K562 (cell line): Measurements from ENCODE around the gene JUND. TPM values are rescaled to one million over a fixed set of nuclear protein-coding genes. Genes with fewer than 3 reads are reported as not detected.

Experiments used
- CHD2 ChIP-seq: IDR thresholded peaks from 2 replicates; pipeline ENCODE4 v1.6.1; 2011; ENCODE audit warnings: low read depth, low read length
- ETV1 ChIP-seq: fragments of 450-650 bp; conservative IDR thresholded peaks from 2 replicates; pipeline ENCODE4 v1.6.1; 2016; ENCODE audit warnings: missing genetic modification characterization, control low read depth, low read depth, missing compliant biosample characterization
- FOS ChIP-seq: IDR thresholded peaks from 3 replicates; pipeline ENCODE4 v1.6.1; 2011; ENCODE audit not compliant: insufficient read length; ENCODE audit errors: extremely low read depth
- HDAC6 ChIP-seq: IDR thresholded peaks from 2 replicates; pipeline ENCODE4 v1.6.1; 2012; ENCODE audit warnings: low read depth, mild to moderate bottlenecking, control low read depth, inconsistent platforms, low read length, moderate library complexity
- SIN3A ChIP-seq, 2 experiments: fragments of 150-350 bp in 1 of 2; IDR thresholded peaks; 2 replicates each; pipeline ENCODE4 v1.6.1; 2011 to 2016; ENCODE audit warnings: borderline replicate concordance in 2 of 2, low read depth in 2 of 2, low read length in 2 of 2, mild to moderate bottlenecking in 2 of 2, moderate library complexity in 2 of 2; ENCODE audit not compliant: control insufficient read depth in 1 of 2
- SMARCA5 ChIP-seq: fragments of 450-650 bp; IDR thresholded peaks from 2 replicates; pipeline ENCODE4 v1.6.1; 2016
- TAF9B ChIP-seq: fragments of 450-650 bp; IDR thresholded peaks from 2 replicates; pipeline ENCODE4 v1.6.1; 2018; ENCODE audit warnings: mild to moderate bottlenecking; ENCODE audit not compliant: partially characterized antibody
- ZEB2 ChIP-seq: fragments of 450-650 bp; IDR thresholded peaks from 2 replicates; pipeline ENCODE4 v1.6.1; 2016
- ZNF785 ChIP-seq: fragments of 250-450 bp; sonication (Bioruptor Pico); IDR thresholded peaks from 2 replicates; pipeline ENCODE4 v1.4.0; 2020; ENCODE audit warnings: mild to moderate bottlenecking
- polyA plus RNA-seq, 8 experiments: library from polyadenylated mRNA; depleted of rRNA in 4 of 8; stranded (reverse) in 5 of 8; unstranded in 3 of 8; fragments of >200 nt; fragmentation: Nextera tagmentation in 2 of 8; fragmentation: Illumina TruSeq in 1 of 8; extraction: Ambion mirVana in 2 of 8; extraction: Trizol in 1 of 8; gene quantifications; 2 replicates each; pipeline versions ENCODE4 v1.2.1 to v1.2.3, GENCODE V29; 2011 to 2014; ENCODE audit warnings: inconsistent platforms in 1 of 8, missing spikeins in 1 of 8
- total RNA-seq, 7 experiments: library from RNA; depleted of rRNA in 6 of 7; stranded (reverse); fragments of >200 nt in 6 of 7; fragmentation: Illumina TruSeq in 2 of 7; extraction: Trizol in 2 of 7; gene quantifications; 2 replicates each; pipeline versions ENCODE4 v1.2.1 to v1.2.3, GENCODE V29; 2011 to 2021; ENCODE audit warnings: low replicate concordance in 1 of 7
- TF ChIP-seq, protein P1 (sequence below): sonication (generic); formaldehyde crosslinking; IDR thresholded peaks from 2 replicates; pipeline ENCODE4 v1.9.0; 2022; ENCODE audit warnings: mild to moderate bottlenecking, missing genetic modification reagents
- TF ChIP-seq, protein P2 (sequence below): sonication (generic); IDR thresholded peaks from 2 replicates; pipeline ENCODE4 v1.6.1; 2016
- TF ChIP-seq, protein P3 (sequence below): fragments of 250-450 bp; sonication (Bioruptor Pico); IDR thresholded peaks from 2 replicates; pipeline ENCODE4 v1.4.0; 2020; ENCODE audit warnings: mild to moderate bottlenecking, moderate library complexity
- TF ChIP-seq, protein P4 (sequence below), 2 experiments: fragments of 200-800 bp in 1 of 2; sonication (Bioruptor generic) in 1 of 2; sonication (generic) in 1 of 2; formaldehyde crosslinking in 1 of 2; IDR thresholded peaks in 1 of 2; conservative IDR thresholded peaks in 1 of 2; 2 replicates each; pipeline versions ENCODE4 v1.5.0 to v1.6.1; 2016 to 2020; ENCODE audit warnings: missing compliant biosample characterization in 1 of 2, missing genetic modification characterization in 1 of 2, missing genetic modification reagents in 1 of 2
- TF ChIP-seq, protein P5 (sequence below): fragments of 250-450 bp; sonication (Bioruptor Pico); IDR thresholded peaks from 2 replicates; pipeline ENCODE4 v1.8.0; 2021; ENCODE audit warnings: mild to moderate bottlenecking, moderate library complexity
- TF ChIP-seq, protein P6 (sequence below): fragments of 450-650 bp; IDR thresholded peaks from 2 replicates; pipeline ENCODE4 v1.6.1; 2016; ENCODE audit warnings: low read depth, mild to moderate bottlenecking, moderate library complexity
- TF ChIP-seq, protein P7 (sequence below): fragments of 250-450 bp; sonication (Bioruptor Pico); IDR thresholded peaks from 2 replicates; pipeline ENCODE4 v1.5.0; 2021; ENCODE audit warnings: mild to moderate bottlenecking, borderline replicate concordance

The JUND gene
- total and polyA plus RNA-seq, 9 of the 15 experiments (the other 6 are each of a cell fraction or from before 2014, with no cell fraction given), result 6.4 to 286 (median 42.3) TPM

DNA sequence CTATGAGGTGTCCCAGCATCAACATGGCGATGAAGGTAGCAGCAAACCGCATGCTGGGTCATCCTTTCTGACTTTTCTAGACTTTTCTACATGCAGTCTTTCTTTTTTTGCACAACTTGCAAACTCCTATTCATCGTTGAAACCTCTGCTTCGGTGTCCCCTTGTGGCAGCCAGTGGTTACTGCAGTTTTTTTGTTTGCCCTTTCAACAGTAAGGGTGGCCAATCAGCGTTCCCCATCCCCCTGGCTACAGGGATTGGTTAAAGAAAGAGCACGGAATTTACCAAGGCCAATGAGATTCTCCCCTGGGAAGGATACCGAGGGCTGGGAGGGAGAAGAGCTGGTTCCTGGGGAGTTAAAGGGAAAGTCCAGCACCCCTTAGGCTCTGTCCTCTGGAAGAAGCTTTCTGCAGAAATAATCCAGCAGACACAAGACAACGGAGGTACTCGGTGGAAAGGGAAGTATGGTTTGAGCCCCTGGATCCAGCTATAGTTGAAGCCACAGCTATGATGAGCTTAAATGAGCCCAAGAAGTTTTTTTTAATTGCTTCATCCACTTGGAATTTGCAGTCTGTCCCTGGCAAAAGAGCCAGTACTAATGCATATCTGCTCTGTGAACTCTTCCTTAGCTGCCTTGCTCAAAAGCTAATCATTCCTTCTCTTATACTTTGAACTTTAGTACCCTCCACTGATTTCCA, 47.1 kb upstream of the JUND start (continued):
- TF ChIP-seq SIN3A (IDR thresholded peaks at IDR 0.05; ENCODE audit: borderline replicate concordance in 2 of 2, control insufficient read depth in 1 of 2, low read depth in 2 of 2, low read length in 2 of 2) (no peak), SMARCA5 (no peak), ZNF785 (CRISPR knock-in tag) (no peak), FOS (peak; percentile 84), ETV1 (tag) (no peak), HDAC6 (no peak), ZEB2 (no peak), CHD2 (no peak), TAF9B (no peak)
- TF ChIP-seq, protein P1, sequence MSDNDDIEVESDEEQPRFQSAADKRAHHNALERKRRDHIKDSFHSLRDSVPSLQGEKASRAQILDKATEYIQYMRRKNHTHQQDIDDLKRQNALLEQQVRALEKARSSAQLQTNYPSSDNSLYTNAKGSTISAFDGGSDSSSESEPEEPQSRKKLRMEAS (CRISPR knock-in tag), result no peak
- TF ChIP-seq, protein P2, sequence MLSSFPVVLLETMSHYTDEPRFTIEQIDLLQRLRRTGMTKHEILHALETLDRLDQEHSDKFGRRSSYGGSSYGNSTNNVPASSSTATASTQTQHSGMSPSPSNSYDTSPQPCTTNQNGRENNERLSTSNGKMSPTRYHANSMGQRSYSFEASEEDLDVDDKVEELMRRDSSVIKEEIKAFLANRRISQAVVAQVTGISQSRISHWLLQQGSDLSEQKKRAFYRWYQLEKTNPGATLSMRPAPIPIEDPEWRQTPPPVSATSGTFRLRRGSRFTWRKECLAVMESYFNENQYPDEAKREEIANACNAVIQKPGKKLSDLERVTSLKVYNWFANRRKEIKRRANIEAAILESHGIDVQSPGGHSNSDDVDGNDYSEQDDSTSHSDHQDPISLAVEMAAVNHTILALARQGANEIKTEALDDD, result peak; percentile 23; the same call in 1 of the 2 replicates
- TF ChIP-seq, protein P3, sequence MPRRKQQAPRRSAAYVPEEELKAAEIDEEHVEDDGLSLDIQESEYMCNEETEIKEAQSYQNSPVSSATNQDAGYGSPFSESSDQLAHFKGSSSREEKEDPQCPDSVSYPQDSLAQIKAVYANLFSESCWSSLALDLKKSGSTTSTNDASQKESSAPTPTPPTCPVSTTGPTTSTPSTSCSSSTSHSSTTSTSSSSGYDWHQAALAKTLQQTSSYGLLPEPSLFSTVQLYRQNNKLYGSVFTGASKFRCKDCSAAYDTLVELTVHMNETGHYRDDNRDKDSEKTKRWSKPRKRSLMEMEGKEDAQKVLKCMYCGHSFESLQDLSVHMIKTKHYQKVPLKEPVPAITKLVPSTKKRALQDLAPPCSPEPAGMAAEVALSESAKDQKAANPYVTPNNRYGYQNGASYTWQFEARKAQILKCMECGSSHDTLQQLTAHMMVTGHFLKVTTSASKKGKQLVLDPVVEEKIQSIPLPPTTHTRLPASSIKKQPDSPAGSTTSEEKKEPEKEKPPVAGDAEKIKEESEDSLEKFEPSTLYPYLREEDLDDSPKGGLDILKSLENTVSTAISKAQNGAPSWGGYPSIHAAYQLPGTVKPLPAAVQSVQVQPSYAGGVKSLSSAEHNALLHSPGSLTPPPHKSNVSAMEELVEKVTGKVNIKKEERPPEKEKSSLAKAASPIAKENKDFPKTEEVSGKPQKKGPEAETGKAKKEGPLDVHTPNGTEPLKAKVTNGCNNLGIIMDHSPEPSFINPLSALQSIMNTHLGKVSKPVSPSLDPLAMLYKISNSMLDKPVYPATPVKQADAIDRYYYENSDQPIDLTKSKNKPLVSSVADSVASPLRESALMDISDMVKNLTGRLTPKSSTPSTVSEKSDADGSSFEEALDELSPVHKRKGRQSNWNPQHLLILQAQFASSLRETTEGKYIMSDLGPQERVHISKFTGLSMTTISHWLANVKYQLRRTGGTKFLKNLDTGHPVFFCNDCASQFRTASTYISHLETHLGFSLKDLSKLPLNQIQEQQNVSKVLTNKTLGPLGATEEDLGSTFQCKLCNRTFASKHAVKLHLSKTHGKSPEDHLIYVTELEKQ (CRISPR knock-in tag), result no peak
- TF ChIP-seq, protein P4, sequence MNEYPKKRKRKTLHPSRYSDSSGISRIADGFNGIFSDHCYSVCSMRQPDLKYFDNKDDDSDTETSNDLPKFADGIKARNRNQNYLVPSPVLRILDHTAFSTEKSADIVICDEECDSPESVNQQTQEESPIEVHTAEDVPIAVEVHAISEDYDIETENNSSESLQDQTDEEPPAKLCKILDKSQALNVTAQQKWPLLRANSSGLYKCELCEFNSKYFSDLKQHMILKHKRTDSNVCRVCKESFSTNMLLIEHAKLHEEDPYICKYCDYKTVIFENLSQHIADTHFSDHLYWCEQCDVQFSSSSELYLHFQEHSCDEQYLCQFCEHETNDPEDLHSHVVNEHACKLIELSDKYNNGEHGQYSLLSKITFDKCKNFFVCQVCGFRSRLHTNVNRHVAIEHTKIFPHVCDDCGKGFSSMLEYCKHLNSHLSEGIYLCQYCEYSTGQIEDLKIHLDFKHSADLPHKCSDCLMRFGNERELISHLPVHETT (CRISPR knock-in tag; conservative IDR thresholded peaks at IDR 0.05 in 1 of 2, IDR thresholded peaks at IDR 0.05 in 1 of 2), result peak in 1 of 2 experiments; percentile 47; a peak in 1 of 4 replicates
- TF ChIP-seq, protein P5, sequence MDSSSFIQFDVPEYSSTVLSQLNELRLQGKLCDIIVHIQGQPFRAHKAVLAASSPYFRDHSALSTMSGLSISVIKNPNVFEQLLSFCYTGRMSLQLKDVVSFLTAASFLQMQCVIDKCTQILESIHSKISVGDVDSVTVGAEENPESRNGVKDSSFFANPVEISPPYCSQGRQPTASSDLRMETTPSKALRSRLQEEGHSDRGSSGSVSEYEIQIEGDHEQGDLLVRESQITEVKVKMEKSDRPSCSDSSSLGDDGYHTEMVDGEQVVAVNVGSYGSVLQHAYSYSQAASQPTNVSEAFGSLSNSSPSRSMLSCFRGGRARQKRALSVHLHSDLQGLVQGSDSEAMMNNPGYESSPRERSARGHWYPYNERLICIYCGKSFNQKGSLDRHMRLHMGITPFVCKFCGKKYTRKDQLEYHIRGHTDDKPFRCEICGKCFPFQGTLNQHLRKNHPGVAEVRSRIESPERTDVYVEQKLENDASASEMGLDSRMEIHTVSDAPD, result no peak
- TF ChIP-seq, protein P6, sequence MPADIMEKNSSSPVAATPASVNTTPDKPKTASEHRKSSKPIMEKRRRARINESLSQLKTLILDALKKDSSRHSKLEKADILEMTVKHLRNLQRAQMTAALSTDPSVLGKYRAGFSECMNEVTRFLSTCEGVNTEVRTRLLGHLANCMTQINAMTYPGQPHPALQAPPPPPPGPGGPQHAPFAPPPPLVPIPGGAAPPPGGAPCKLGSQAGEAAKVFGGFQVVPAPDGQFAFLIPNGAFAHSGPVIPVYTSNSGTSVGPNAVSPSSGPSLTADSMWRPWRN, result no peak
- TF ChIP-seq, protein P7, sequence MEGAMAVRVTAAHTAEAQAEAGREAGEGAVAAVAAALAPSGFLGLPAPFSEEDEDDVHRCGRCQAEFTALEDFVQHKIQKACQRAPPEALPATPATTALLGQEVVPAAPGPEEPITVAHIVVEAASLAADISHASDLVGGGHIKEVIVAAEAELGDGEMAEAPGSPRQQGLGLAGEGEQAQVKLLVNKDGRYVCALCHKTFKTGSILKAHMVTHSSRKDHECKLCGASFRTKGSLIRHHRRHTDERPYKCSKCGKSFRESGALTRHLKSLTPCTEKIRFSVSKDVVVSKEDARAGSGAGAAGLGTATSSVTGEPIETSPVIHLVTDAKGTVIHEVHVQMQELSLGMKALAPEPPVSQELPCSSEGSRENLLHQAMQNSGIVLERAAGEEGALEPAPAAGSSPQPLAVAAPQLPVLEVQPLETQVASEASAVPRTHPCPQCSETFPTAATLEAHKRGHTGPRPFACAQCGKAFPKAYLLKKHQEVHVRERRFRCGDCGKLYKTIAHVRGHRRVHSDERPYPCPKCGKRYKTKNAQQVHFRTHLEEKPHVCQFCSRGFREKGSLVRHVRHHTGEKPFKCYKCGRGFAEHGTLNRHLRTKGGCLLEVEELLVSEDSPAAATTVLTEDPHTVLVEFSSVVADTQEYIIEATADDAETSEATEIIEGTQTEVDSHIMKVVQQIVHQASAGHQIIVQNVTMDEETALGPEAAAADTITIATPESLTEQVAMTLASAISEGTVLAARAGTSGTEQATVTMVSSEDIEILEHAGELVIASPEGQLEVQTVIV (CRISPR knock-in tag), result no peak
